Neuronal stem cell (in vitro differentiated cells): Measurements from ENCODE around the gene HOXB4.

Source experiments
- DNase-seq: peaks from one replicate; pipeline ENCODE4 v3.0.0-alpha.2; 2013; ENCODE audit warnings: low spot score
- H2AFZ ChIP-seq: one replicate; pipeline ENCODE4 v1.6.1; 2013; ENCODE audit warnings: mild to moderate bottlenecking, low read length, inconsistent platforms
- H2AK5ac ChIP-seq: 2 replicates; pipeline ENCODE4 v1.6.1; 2013; ENCODE audit warnings: low read depth, mild to moderate bottlenecking, inconsistent platforms, low read length, moderate library complexity, mixed read lengths
- H2BK120ac ChIP-seq: 2 replicates; pipeline ENCODE4 v1.6.1; 2013; ENCODE audit warnings: low read depth, mild to moderate bottlenecking, inconsistent platforms, low read length, moderate library complexity, mixed read lengths
- H2BK12ac ChIP-seq: one replicate; pipeline ENCODE4 v1.6.1; 2013; ENCODE audit warnings: low read length, inconsistent platforms
- H2BK15ac ChIP-seq: 2 replicates; pipeline ENCODE4 v1.6.1; 2013; ENCODE audit warnings: mild to moderate bottlenecking, low read length, inconsistent platforms, mixed read lengths
- H2BK5ac ChIP-seq: one replicate; pipeline ENCODE4 v1.6.1; 2013; ENCODE audit warnings: inconsistent platforms, mild to moderate bottlenecking, low read length, moderate library complexity
- H3K14ac ChIP-seq: one replicate; pipeline ENCODE4 v1.6.1; 2013; ENCODE audit warnings: low read length, inconsistent platforms
- H3K18ac ChIP-seq: 2 replicates; pipeline ENCODE4 v1.6.1; 2013; ENCODE audit warnings: low read length, inconsistent platforms
- H3K23ac ChIP-seq: 2 replicates; pipeline ENCODE4 v1.6.1; 2013; ENCODE audit warnings: low read depth, mild to moderate bottlenecking, mixed read lengths, low read length, inconsistent platforms; ENCODE audit not compliant: poor library complexity
- H3K27ac ChIP-seq: replicated peaks from 3 replicates; pipeline ENCODE4 v1.5.1; 2013; ENCODE audit warnings: low read length, inconsistent platforms
- H3K27me3 ChIP-seq, 3 experiments: 2 replicates each; pipeline ENCODE4 v1.6.1; 2013; ENCODE audit warnings: low read length in 3 of 3, mild to moderate bottlenecking in 2 of 3, inconsistent platforms in 1 of 3, low read depth in 1 of 3, mixed read lengths in 1 of 3, moderate library complexity in 1 of 3; ENCODE audit not compliant: control insufficient read depth in 3 of 3, insufficient read depth in 3 of 3
- H3K36me3 ChIP-seq, 2 donors: replicated peaks in 1 of 2; 2 replicates each; pipeline ENCODE4 v1.6.1; 2013; ENCODE audit warnings: low read length in 2 of 2; ENCODE audit not compliant: control insufficient read depth in 2 of 2, insufficient read depth in 2 of 2
- H3K4ac ChIP-seq: 2 replicates; pipeline ENCODE4 v1.6.1; 2013; ENCODE audit warnings: inconsistent platforms, mild to moderate bottlenecking, low read length, moderate library complexity
- H3K4me1 ChIP-seq, 2 donors: 1 replicate in 1 of 2; 2 replicates in 1 of 2; pipeline ENCODE4 v1.6.1; 2013; ENCODE audit warnings: low read length in 2 of 2, low read depth in 1 of 2; ENCODE audit not compliant: control insufficient read depth in 2 of 2, insufficient read depth in 1 of 2
- H3K4me2 ChIP-seq: one replicate; pipeline ENCODE4 v1.6.1; 2013; ENCODE audit warnings: mild to moderate bottlenecking, low read length, inconsistent platforms; ENCODE audit not compliant: insufficient read depth, poor library complexity, severe bottlenecking
- H3K4me3 ChIP-seq, 2 donors: 2 replicates each; pipeline ENCODE4 v1.5.1; 2013; ENCODE audit warnings: low read length in 2 of 2, mild to moderate bottlenecking in 2 of 2, inconsistent platforms in 1 of 2, moderate library complexity in 1 of 2
- H3K79me1 ChIP-seq: one replicate; pipeline ENCODE4 v1.6.1; 2013; ENCODE audit warnings: low read depth, mild to moderate bottlenecking, inconsistent platforms, low read length, moderate library complexity
- H3K9ac ChIP-seq: one replicate; pipeline ENCODE4 v1.6.1; 2013; ENCODE audit warnings: mild to moderate bottlenecking, low read depth, low read length, inconsistent platforms; ENCODE audit not compliant: poor library complexity
- H3K9me3 ChIP-seq, 2 donors: replicated peaks in 1 of 2; 2 replicates each; pipeline versions ENCODE3 to v1.6.1; 2013; ENCODE audit warnings: low read length in 2 of 2, mild to moderate bottlenecking in 2 of 2, inconsistent platforms in 1 of 2, low read depth in 1 of 2, mixed read lengths in 1 of 2, moderate library complexity in 1 of 2; ENCODE audit not compliant: control insufficient read depth in 2 of 2, insufficient read depth in 1 of 2
- H4K8ac ChIP-seq: one replicate; pipeline ENCODE4 v1.6.1; 2013; ENCODE audit warnings: low read depth, mild to moderate bottlenecking, inconsistent platforms, low read length, moderate library complexity
- H4K91ac ChIP-seq: one replicate; pipeline ENCODE4 v1.6.1; 2013; ENCODE audit warnings: low read length, low read depth, mild to moderate bottlenecking, inconsistent platforms; ENCODE audit not compliant: poor library complexity
- WGBS, 2 donors: extraction: QIAGEN DNeasy Blood & Tissue Kit; methylation state at CpG; one replicate each; pipeline ENCODE4 v1.1.7; 2013; ENCODE audit warnings: missing lambda C conversion rate in 2 of 2, mixed read lengths in 1 of 2; ENCODE audit not compliant: insufficient read length in 2 of 2, insufficient replicate concordance in 1 of 2; ENCODE audit errors: extremely low coverage in 2 of 2; 5-methylcytosine and 5-hydroxymethylcytosine counted together

Gene HOXB4

GRCh38 chr17:48576479-48577309 is 1.5 kb downstream of the HOXB4 start:
- Histone ChIP-seq H3K14ac (no peak overlapping the region), H2AFZ (no peak overlapping the region), H3K79me1 (no peaks in the 10 kb centered on the region), H3K27me3 (peaks cover 76 to 98% (median 97%) of the 10 kb centered on the region in 3 experiments), H3K36me3 (no peaks in the 10 kb centered on the region), H2BK12ac (no peak overlapping the region), H3K18ac (no peak overlapping the region), H3K9me3 (peaks cover 0 to 4% of the 10 kb centered on the region in 2 donors), H3K4ac (no peak overlapping the region), H3K4me3 (no peak overlapping the region), H3K4me1 (no peaks in the 10 kb centered on the region), H2BK15ac (no peak overlapping the region), H4K8ac (no peak overlapping the region), H4K91ac (no peak overlapping the region), H3K27ac (no peak overlapping the region), H3K23ac (no peak overlapping the region), H2BK5ac (no peak overlapping the region), H2BK120ac (no peak overlapping the region), H3K4me2 (no peak overlapping the region), H2AK5ac (no peak overlapping the region), H3K9ac (no peak overlapping the region)
- DNase-seq: no peak
- WGBS, 2 donors: no CpG with 5 or more reads among the region's 43 CpGs

GRCh38 chr17:48575673-48576478 is 2.3 kb downstream of the HOXB4 start:
- H4K8ac ChIP-seq: no peak overlapping the region
- H2BK120ac ChIP-seq: no peak overlapping the region
- H3K23ac ChIP-seq: no peak overlapping the region
- no peak overlapping the region for H3K4ac ChIP-seq
- H2AK5ac ChIP-seq: no peak overlapping the region
- no peak overlapping the region for H3K4me3 ChIP-seq
- no peak overlapping the region for H2BK12ac ChIP-seq
- peaks cover 0 to 4% of the 10 kb centered on the region in 2 donors for H3K9me3 ChIP-seq
- H3K27ac ChIP-seq: no peak overlapping the region
- no CpG with 5 or more reads among the region's 22 CpGs for WGBS, 2 donors
- H3K14ac ChIP-seq: no peak overlapping the region
- DNase-seq: no peak
- no peak overlapping the region for H3K9ac ChIP-seq
- H3K79me1 ChIP-seq: no peaks in the 10 kb centered on the region
- no peak overlapping the region for H2AFZ ChIP-seq
- no peak overlapping the region for H2BK15ac ChIP-seq
- H3K4me2 ChIP-seq: no peak overlapping the region
- H4K91ac ChIP-seq: no peak overlapping the region
- H3K36me3 ChIP-seq: no peaks in the 10 kb centered on the region
- H3K4me1 ChIP-seq: no peaks in the 10 kb centered on the region
- no peak overlapping the region for H3K18ac ChIP-seq
- H3K27me3 ChIP-seq: peaks cover 77 to 98% (median 97%) of the 10 kb centered on the region in 3 experiments
- H2BK5ac ChIP-seq: no peak overlapping the region

GRCh38 chr17:48575066-48575582 is 3.0 kb downstream of the HOXB4 start:
- Histone ChIP-seq H3K79me1 (no peaks in the 10 kb centered on the region), H3K23ac (no peak overlapping the region), H3K4me3 (no peak overlapping the region), H2BK12ac (no peak overlapping the region), H4K8ac (no peak overlapping the region), H3K4me1 (no peaks in the 10 kb centered on the region), H2AFZ (no peak overlapping the region), H3K27ac (no peak overlapping the region), H3K36me3 (no peaks in the 10 kb centered on the region), H3K4ac (no peak overlapping the region), H3K9me3 (peaks cover 0 to 4% of the 10 kb centered on the region in 2 donors), H3K18ac (no peak overlapping the region), H2BK15ac (no peak overlapping the region), H2BK5ac (no peak overlapping the region), H2AK5ac (no peak overlapping the region), H4K91ac (no peak overlapping the region), H3K9ac (no peak overlapping the region), H2BK120ac (no peak overlapping the region), H3K14ac (no peak overlapping the region), H3K4me2 (no peak overlapping the region), H3K27me3 (peaks cover 72 to 98% (median 97%) of the 10 kb centered on the region in 3 experiments)
- WGBS, 2 donors: no CpG with 5 or more reads among the region's 7 CpGs
- no peak for DNase-seq
